Stimulated activated CD4-positive, alpha-beta T cell treated with anti-CD3 and anti-CD28 coated beads, Interleukin-12 subunit alpha, Interleukin-12 subunit beta, amount 100 ng/mL, for 24 hours (primary cell): ENCODE data around the gene ASAP2.

Experiments used
- DNase-seq, 2 experiments: peaks; one replicate each; pipeline ENCODE4 v3.0.0-alpha.2; 2020; ENCODE audit warnings: low read depth in 2 of 2

The ASAP2 gene

GRCh38 chr2:9205963-9206948 lies at the start of gene ASAP2:
Gene ASAP2 (plus strand): TSS chr2:9206812. CDS start chr2:9207105, 293 bp downstream.
- DNase-seq: peak in 1 of 2 experiments; percentile 33

DNA sequence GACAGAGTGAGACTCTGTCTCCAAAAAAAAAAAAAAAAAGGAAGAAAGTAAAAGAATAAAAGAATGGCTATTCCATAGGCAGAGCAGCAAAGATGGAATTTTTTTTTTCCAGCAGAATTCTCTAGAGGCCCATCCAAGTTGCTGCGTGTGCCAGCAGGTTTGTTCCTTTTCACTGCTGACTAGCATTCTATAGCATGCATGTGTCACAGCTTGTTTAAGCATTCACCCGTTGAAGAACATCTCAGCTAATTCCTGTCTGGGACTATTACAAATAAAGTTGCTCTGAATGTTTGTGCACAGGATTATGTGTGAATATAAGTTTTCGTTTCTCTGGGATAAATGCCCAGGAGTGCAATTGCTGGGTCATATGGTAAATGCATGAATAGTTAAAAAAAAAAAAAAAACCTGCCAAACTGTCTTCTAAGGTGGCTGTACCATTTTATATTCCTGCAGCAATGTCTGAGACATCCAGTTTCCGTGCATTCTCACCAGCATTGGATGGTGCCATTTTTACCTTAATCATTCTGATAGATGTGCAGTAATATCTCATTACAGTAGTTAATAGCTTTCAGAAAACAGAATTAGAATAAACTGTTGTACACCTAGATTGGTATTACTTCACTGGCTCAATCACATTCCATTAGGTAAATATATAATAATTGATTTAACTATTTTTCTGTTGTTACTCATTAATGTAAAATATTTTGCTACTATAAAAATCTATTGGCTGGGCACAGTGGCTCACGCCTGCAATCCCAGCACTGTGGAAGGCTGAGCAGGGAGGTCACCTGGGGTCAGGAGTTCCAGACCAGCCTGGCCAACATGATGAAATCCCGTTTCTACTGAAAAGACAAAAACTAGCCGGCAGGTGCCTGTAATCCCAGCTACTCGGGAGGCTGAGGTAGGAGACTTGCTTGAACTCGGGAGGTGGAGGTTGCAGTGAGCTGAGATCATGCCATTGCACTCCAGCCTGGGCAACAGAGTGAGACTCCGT lies 47.5 kb upstream of the ASAP2 start:
- no peak for DNase-seq

- DNase-seq: no peak
Observed at GRCh38 chr2:9160732-9161131, 45.9 kb upstream of the ASAP2 start.

GRCh38 chr2:9162841-9163240 lies 43.8 kb upstream of the ASAP2 start:
- DNase-seq: no peak

GRCh38 chr2:9163306-9164111 lies 43.1 kb upstream of the ASAP2 start:
- no peak for DNase-seq

GRCh38 chr2:9164112-9164608 lies 42.5 kb upstream of the ASAP2 start:
- no peak for DNase-seq

GRCh38 chr2:9165625-9166024 lies 41.0 kb upstream of the ASAP2 start:
- DNase-seq: no peak

DNA sequence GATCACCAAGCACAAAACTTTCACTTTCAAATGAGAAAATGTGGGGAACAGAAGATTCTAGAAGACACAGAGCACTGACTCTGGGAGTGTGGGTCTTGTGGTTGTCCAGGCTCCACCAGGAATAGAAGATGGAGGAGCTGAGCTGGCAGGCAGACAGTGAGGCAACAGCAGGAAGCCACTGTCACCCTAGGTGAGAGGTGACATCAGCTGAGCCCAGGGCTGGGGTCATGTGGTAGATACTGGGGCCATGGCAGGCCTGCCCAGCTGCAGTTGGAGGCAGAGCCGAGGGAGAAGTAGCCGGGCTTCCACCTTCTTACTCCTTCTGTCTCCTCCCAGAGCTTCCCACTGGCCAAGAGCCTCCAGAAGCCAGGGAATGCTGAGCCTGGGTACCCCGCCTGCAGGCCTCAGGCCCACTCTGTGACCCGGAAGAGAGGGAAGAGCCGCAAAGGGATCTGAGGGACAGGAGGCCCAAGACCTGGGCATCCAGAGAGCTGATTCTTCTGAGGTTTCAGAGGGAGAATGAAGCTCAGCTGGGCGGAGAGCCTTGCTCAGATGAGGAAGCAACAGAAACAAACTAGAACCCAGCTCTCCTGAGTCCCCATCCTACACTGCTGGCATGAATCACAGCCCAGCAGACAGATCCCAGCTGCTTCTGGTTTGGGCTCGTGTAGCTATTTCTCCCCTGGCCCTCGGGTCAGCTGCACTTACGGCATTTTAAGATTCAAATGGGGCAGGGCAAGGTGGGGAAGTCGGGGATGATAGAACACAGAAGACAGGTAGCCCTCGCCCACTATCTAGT lies 39.8 kb upstream of the ASAP2 start:
- DNase-seq: no peak

DNA sequence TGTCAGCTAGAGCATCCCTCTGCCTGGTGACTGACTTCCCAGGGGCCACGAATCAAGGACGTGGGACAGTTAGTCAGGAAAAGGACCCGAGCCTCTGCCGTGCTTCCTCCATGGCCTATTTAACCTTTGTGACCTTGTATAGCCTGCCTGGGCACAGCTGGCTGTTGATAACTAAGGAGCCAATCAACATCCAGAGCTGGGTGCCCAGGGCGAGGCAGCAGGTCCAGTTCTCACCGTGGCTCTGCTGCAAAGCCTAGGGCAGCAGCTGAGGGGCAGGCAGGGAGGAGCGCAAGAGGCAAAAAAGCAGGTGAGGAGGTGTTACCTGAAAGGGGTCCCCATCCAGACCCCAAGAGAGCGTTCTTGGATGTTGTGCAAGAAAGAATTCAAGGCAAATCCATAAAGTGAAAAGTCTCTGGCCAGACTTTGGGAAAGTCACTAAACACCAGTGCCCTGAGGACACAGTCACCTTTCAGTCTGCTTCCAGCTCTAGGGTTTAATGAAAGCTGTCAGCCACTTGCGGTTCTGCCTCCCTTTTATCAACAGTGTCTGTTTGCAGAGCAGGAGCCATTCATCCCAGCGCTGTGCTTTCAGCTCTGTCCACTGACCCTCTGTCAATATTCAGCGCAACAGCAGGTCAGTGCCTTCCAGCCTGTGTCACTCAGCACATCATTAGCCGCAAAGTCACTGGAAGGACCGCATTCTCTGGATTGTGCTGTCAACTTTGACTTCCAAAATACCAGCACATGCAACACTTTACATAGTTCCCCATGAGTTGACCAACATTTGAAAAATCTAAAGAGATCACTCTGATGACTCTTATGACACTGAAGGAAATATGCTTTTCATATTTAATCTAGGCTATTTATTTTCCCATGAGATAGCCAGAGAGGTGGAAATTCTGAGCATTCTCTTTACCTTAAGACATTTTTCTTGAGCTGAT lies 38.6 kb upstream of the ASAP2 start:
- DNase-seq: no peak

DNA sequence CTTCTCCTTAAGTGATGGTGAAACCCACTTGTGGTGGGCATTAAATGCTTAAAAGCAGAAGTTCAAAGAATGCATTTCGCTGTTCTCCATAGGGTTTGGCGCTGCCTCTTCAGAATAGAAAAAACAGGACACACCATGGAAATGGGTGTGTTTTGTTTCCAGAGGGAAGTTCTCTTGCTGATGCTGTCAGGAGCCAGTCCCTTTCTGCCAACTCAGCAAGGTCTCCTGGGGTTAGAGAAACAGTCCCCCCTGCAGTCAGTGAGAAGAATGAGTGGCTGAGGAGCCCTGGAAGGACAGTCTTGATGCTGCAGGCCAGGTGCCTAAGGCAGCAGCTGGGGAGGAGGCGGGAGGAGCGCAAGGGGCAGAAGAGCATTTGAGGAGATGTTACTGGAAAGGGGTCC lies 37.8 kb upstream of the ASAP2 start:
- no peak for DNase-seq

- DNase-seq: no peak
Observed at GRCh38 chr2:9169349-9170107, 37.1 kb upstream of the ASAP2 start.

- no peak for DNase-seq
Observed at GRCh38 chr2:9170458-9171130, 36.0 kb upstream of the ASAP2 start.

- DNase-seq: no peak
Observed at GRCh38 chr2:9174771-9175437, 31.7 kb upstream of the ASAP2 start.

DNA sequence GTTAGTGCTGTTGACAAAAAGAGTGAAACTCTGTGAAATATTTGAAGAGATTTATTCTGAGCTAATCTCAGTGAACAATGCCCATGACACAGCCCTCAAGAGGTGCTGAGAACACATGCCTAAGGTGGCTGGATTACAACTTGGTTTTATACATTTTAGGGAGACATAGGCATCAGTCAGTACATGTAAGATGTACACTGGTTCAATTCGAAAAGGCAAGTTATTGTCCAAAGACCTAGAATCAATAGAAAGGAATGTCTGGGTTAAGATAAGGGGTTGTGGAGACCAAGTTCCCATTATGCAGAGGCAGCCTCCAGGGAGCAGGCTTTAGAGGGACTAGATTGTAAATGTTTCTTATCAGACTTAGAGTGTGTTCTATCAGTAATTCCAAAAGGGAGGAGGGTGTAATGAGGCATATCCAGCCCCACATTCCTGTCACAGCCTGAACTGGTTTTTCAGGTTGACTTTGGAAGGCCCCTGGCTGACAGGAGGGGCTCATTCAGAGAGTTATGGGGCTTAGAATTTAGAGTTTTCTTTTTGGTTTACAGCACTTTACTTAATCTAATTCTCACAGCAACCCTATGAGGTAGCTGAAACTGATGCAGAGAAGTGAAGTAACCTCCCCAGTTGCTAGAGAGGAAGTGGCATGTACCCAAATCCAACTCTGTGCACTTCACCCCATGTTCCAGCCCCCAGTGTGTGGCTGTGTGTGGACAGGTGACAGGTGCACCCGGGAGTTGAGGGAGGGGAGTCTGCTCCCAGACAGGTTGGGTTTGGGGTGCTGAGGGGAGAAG lies 28.3 kb upstream of the ASAP2 start:
- DNase-seq: no peak

DNA sequence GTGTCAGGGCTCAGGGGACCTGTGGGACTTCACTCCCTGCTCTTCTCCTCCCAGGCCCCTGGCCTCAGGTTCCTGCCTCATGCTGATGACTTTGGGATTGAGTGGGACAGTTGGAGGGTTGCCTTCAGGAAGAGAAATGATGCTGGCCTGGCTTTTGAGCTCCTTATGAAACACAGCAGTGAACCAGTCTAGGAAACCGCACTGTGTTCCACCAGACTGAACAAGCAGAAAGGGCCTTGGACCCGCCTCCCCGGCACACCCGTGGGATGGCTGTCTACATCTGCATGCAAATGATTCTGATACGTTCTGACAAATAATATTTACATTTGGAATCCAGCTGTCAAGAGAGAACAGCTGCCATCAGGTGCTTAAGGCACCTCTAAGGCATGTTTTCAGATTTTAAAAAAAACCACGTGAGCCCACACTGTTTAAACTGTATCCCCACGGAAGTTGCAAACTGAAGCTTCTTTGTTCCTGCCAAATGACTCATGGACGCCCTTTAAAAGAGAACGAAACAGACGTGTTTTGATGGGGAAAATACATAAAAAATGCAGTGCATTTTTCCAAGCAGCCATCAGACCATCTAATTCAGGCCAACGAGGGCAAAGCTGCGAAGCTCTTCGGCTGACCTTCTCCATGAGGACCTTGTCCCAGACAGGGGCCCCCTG lies 27.6 kb upstream of the ASAP2 start:
- no peak for DNase-seq
